Mesenteric fat pad (tissue), 1 donor: ENCODE measurements around the gene USP32. TPM values are rescaled to one million over a fixed set of nuclear protein-coding genes. Genes with fewer than 3 reads are reported as not detected.
"Not testable (repeated sequence)": the region's sequence is repeated elsewhere in the genome, so short reads cannot be mapped to it uniquely, and the experiment has no call there.

ENCODE experiments used
- DNase-seq: peaks from one replicate; pipeline ENCODE4 v3.0.0-alpha.2; 2020; ENCODE audit warnings: low spot score
- long read RNA-seq: library from polyadenylated mRNA; unstranded; transcript quantifications from one replicate; pipeline ENCODE4 v2.0.0, GENCODE V29; 2020
- total RNA-seq: library from RNA; stranded (reverse); fragmentation: NEBNext Ultra II Directional; extraction: Animal tissue kit (Norgen Biotek cat#: 25700); gene quantifications from one replicate; pipeline ENCODE4 v1.2.1, GENCODE V29; 2021
- donor health status: DM: yes; HTN: yes; CAD: no.

USP32 gene, protein sequence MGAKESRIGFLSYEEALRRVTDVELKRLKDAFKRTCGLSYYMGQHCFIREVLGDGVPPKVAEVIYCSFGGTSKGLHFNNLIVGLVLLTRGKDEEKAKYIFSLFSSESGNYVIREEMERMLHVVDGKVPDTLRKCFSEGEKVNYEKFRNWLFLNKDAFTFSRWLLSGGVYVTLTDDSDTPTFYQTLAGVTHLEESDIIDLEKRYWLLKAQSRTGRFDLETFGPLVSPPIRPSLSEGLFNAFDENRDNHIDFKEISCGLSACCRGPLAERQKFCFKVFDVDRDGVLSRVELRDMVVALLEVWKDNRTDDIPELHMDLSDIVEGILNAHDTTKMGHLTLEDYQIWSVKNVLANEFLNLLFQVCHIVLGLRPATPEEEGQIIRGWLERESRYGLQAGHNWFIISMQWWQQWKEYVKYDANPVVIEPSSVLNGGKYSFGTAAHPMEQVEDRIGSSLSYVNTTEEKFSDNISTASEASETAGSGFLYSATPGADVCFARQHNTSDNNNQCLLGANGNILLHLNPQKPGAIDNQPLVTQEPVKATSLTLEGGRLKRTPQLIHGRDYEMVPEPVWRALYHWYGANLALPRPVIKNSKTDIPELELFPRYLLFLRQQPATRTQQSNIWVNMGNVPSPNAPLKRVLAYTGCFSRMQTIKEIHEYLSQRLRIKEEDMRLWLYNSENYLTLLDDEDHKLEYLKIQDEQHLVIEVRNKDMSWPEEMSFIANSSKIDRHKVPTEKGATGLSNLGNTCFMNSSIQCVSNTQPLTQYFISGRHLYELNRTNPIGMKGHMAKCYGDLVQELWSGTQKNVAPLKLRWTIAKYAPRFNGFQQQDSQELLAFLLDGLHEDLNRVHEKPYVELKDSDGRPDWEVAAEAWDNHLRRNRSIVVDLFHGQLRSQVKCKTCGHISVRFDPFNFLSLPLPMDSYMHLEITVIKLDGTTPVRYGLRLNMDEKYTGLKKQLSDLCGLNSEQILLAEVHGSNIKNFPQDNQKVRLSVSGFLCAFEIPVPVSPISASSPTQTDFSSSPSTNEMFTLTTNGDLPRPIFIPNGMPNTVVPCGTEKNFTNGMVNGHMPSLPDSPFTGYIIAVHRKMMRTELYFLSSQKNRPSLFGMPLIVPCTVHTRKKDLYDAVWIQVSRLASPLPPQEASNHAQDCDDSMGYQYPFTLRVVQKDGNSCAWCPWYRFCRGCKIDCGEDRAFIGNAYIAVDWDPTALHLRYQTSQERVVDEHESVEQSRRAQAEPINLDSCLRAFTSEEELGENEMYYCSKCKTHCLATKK (N-terminal part only)
- 69.6 TPM for total RNA-seq
- long read RNA-seq, partial matches to known transcripts, result 10 of 20 reads
- long read RNA-seq, other reads (novel, unspliced or antisense), result 10 of 20 reads

DNA sequence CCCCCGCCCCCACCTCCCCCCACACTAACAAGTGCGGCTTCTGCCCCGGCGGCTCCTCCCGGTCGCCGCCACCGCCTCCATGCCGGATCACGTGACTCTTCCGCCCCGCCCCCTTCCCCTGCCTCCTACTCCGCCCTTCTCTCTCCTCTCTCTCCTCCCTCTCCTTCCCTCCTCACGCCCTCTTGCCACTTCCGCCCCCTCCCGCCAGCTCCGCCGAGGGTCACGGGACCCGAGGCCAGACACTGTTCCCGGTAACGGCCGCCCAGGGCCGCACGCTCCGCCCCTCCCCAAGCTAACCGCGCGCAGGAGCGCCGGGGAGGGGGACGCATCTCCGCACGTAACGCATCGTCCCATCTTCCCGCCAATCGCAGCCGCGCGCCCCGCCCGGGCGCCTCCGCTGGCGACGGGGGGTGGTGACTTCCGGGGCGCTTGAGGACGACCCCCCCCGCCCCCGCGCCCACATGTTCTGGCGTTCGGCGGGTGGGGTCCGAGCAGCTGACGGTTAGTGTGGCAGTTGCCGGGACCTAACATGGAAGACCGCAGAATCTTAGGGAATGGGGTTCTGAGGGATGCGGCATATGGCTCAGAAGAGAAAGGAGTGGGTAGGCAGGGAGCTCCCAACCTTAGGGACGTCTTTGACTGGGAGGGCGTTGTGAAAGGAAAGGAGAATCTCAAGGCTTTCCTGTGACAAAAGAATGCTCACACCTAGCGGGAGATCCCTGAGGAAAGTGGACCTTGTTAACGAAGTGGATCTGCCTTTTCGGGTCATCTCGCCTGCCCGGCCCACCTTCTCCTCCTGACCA lies at the start of gene USP32:
Gene USP32, minus strand, starts transcription at position 92 of the 803 bp plus-strand sequence. CDS start 194 bp downstream, outside the sequence.
- DNase-seq, result peak; percentile 99

DNA sequence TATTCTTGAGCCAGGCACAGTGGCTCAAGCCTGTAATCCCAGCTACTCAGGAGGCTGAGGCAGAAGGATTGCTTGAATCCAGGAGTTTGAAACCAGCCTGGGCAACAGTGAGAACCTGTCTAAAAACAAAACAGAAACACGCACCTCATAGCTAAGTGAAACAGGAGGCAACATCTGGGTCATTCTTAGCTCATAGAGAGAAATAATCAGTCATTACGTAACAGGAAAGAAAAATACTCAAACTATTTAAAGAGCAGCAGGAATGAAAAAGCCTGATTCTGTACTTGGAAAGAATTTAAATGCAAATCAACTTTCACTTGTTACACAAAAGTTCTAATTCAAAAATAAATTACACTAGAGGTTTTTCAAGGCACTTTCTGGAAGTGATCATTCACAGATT lies 47.6 kb upstream of the USP32 start:
- DNase-seq, result no peak

DNA sequence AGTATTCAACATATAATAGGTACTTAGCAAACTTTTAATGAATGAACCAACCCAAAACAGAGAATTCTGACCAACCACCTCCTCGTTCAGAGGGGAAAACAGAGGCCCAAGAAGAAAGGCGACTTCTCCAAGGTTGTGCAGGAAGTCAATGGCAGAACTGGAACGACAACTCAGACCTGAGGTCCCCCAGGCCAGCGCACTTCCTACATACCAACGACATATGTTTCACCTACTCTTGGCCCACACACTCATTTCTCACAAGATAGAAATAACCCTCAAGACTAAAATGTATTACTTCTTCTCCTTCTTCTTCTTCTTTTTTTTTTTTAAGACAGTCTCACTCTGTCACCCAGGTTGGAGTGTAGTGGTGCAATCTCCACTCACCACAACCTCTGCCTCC lies 44.7 kb upstream of the USP32 start:
- DNase-seq, result no peak

DNA sequence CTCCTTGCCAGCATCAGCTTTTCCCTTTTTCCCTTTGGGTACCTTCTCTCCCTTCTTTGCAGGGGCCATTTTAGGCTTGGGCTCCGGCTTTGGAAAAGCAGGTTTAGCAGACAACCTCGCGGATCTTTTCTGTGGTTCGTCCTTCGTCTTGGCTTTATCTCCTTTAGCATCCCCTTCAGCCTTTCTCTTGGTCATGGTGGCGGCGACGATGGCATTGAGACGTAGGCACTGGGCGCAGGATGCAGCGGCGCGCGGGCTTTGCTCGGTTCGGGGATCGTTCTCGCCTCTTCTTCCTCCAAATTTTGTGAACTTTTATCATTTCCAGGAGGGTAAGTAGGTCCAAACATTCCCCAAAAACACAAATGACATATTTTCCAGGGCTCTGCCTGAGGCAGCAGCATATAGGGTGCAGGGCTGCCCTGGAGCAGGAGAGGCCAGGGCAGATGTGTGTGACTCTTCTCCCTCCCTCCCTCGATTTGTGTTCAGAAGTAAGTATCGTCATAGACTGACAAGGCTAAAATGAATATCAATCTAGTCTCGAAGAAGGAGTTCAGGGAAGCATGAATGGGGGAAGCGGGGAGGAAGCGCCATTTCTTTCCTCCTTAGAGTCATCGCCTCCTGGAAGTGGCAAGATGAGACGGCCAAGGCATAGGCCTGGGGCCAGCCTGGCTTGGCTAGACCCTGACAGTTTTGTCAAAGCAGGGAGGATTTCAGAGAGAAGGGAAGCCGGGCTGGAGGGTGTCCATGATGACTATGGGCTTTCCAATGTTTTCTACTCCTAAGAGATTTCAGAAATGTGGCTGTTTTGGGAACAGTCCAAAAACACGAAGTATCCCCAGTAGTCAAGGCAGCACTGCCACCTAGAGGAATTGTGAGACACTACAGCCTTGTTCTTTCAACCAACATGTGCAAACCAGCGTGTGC lies 43.6 kb upstream of the USP32 start:
- DNase-seq, result no peak

DNA sequence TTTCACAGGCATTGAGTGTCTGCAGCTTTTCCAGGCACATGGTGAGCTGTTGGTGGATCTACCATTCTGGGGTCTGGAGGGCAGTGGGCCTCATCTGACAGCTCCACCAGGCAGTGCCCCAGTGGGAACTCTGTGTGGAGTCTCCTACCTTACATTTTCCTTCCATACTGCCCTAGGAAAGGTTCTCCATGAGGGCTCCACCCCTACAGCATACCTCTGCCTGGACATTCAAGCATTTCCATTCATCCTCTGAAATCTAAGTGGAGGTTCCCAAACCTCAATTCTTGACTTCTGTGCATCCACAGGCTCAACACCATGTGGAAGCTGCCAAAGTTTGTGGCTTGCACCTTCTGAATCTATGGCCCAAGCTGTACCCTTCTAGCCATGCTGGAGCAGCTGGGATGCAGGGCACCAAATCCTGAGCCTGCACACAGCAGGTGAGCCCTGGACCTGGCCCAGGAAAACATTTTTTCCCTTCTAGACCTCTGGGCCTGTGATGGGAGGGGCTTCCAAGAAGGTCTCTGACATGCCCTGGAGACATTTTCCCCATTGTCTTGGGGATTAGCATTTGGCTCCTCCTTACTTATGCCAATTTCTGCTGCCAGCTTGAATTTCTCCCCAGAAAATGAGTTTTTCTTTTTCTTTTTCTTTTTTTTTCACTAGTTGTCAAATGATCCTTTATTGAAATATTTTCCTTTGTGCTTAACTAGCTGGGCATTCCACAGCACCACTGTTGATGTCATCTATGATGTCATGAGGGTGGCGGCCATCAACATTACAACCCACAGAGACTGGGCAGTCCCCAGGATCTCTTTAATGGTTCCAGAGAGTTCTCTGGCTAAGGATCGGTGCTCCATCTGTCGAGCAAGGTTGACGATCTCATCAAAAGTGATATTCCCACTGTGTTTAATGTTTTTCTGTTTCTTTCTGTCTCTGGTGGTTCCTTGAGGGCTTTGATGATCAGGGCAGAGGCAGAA lies 41.4 kb upstream of the USP32 start:
- DNase-seq, result not testable (repeated sequence)

DNA sequence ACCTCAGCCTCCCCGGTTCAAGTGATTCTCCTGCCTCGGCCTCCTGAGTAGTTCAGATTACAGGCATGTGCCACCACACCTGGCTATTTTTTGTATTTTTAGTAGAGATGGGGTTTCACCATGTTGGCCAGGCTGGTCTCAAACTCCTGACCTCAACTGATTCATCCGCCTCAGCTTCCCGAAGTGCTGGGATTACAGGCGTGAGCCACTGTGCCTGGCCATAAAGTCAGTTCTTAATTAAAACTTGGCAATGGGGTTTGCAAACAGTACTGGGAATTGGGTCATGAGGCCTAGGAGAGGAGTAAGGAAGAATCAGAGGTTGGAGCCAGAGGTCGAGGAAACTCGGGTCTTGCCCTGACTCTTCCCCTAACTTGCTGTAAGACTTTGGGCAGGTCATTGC lies 38.6 kb upstream of the USP32 start:
- DNase-seq, result not testable (repeated sequence)

DNA sequence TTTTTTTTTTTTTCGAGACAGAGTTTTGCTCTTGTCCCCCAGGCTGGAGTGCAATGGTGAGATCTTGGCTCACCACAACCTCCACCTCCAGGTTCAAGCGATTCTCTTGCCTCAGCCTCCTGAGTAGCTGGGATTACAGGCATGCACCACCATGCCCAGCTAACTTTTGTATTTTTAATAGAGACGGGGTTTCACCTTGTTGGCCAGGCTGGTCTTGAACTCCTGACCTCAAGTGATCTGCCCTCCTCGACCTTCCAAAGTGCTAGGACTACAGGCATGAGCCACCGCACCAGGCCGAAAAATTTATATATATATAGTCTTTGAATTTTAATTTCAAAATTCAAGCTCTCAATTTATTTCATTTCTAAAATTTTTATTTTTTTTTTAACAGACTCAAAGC lies 36.6 kb upstream of the USP32 start:
- DNase-seq, result not testable (repeated sequence)

DNA sequence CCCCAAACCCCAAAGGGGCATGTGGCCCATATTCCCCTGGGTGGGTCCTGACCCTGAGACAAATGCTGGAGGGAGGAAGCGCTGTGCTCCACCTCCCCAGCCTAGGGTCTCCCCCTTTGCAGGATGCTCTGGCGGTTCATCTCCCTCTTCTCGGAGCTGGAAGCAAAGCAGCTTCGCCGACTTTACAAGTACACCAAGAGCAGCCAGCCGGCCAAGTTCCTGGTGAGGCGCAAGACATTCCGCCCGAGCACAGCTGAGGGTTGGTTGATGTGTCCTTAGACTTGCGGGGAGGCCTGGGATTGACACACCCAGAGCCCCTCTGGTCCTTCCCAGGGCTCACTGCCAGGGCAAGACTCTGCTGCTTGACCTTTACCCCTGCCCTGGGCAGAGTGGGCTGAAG lies 34.7 kb upstream of the USP32 start:
- no peak for DNase-seq

DNA sequence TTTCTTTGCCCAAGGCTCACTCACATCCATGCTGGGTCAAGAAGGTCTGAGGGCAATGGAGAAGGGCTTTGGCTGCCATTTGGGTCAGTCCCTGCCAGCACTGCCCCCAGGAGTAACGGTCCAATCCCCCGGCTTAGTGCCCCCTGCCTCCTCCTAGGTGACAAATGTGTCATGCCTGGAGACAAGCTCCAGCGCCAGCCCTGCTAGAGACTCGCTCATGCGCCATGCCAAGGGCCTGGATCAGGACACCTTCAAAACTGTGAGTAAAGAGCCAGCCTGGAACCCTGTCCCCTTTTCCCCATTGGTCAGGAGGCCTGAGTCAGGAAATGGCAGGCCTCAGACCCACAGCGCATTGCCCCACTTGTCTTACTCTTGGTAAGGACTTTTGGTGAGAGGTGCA lies 33.7 kb upstream of the USP32 start:
- DNase-seq, result no peak

DNA sequence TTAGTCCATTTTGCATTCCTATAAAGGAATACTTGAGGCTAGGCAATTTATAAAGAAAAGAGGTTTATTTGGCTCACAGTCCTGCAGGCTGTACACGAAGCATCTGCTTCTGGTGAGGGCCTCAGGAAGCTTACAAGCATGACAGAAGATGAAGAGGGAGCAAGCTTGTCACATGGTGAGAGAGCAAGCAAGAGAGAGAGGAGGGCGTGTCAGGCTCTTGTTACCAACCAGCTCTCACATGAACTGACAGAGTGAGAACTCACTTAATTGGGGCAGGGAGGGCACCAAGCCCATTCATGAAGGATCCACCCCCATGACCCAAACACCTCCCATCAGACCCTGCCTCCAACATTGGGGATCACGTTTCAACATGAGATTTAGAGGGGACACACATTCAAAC lies 31.9 kb upstream of the USP32 start:
- DNase-seq, result no peak

DNA sequence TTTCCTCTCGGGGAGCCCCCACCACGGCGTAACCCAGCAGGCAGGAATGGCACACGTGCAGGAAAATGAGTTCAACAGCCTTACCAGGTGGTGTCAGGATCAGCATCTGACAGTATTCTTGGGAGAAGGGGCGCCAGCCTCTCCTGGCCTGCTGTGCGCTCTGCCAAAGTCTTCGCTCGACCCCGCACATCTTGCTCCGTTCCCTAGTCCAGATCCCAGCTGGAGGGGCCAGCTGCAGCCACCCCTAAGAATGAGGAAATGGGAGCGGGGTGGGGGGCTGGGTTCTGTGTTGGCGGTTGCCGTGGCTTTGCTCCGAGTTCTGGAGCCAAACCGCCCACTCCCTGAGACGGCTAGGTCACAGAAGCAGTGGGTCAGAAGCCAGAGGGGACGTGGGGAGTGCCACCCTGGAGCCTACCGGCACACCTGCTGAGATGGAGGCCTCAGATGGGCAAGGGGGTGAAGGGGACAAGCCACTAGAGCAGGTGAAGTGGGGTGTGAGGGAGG lies 30.3 kb upstream of the USP32 start, which contains the start of gene CHCT1:
Gene CHCT1, plus strand, starts transcription at position 328 of the 504 bp plus-strand sequence. Its CDS starts 104 bp downstream, at position 432.
- DNase-seq, result no peak

DNA sequence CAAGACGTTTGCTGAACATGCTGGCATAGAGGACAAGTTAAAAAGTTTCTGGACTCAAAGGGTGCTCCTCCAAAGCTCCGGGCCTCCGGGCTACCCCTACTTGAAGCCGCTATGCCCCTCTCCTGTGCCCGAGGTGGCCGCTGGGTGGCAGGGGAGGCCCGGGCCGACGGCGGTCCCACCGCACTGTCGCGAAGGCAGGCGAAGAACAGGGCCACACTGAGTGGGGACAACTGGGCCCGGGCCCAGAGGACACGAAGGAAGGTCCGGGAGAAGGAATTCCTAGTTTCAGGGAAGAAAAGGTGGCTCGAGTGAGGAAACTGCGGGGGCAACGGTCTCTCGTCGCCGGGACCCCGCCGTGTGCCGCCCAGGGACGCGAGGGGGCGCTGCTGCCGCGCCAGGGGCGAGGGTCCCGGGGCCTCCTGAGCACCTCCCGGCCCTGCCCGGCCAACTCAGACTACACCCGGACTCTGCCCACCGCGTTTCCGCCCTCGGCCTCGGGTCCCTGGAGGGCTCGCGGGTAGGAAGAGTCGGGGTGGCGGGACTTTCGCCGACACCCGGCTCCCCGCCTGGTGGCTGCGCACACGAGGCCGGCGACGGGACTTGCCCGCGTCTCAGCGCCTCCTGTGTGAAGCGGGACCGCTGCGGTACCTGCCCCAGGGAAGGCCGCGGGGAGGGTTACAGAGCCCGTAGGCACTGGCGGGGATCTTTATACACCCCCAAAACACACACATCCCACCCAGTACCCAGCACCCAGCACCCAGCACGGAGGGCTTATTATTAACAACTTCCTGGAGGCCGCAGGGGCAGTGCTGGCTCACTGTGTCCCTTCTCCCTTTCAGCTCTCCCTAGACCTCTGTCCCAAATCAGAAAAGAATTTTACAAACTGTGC lies 29.6 kb upstream of the USP32 start:
- peak; percentile 92 for DNase-seq

DNA sequence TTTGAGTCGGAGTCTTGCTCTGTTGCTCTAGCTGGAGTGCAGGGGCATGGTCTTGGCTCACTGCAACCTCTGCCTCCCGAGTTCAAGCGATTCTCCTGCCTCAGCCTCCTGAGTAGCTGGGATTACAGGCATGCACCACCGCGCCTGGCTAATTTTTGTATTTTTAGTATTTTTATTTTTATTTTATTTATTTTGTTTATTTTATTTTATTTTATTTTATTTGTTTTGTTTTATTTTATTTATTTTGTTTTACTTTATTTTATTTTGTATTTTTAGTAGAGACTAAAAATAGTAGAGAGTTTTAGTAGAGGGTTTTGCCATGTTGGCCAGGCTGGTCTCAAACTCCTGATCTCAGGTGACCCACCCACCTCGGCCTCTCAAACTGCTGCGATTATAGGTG lies 27.9 kb upstream of the USP32 start:
- DNase-seq, result not testable (repeated sequence)

DNA sequence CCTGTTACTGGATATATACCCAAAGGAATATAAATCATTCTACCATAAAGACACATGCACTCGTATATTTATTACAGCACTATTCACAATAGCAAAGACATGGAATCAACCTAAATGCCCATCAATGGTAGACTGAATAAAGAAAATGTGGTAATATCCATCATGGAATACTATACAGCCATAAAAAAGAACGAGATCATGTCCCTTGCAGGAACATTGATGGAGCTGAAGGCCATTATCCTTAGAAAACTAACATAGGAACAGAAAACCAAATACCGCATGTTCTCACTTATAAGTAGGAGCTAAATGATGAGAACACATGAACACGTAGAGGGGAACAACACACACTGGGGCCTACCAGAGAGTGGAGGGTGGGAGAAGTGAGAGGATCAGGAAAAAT lies 27.1 kb upstream of the USP32 start:
- DNase-seq, result not testable (repeated sequence)

DNA sequence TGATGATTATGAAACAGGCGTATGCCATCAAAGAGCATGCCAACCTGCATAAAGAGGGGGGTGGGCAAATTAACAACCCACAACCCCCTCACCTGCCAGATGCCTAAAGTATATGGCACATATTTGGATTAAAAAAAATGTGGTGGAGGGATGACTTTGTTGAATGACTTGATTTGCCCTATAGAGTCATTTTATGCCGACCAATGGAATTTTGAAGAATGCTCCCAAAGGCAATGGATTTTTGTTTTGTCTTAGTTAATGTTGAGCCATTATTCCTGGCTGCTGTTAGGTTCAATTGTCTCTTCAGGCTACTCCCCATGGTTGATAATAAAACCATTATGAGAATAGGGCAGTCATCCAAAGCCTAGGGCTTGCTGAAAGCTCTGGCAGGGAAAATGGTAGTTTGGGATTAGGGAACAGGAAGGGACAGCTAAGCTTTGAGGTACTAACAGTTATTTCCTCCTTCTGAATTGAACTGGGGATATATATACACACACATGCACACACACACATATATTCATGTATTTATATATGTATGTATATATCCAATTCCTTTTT lies 24.5 kb upstream of the USP32 start:
- DNase-seq, result no peak

DNA sequence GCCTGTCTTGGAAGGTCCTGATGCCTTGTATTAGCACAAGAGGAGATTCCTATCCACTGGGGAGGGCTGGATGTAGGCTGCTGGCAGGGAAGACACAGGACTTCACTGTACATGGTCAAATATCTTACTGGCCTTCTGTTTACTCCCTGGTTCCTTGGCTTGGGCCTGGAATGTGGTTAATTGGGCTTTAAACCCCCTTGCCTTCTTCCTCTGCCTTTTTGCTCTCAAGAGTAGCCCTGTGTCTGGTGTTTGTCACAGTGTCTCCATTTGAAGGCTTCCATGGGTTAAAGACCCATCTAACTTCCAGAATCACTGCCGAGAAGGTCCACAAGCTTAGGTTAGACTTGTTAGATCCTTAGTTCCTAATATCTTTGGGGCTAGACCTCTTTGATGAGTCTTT lies 23.2 kb upstream of the USP32 start:
- no peak for DNase-seq
